Measurements from ENCODE around the gene SYT7. TPM values are rescaled to one million over a fixed set of nuclear protein-coding genes. Genes with fewer than 3 reads are reported as not detected.

The SYT7 gene
- total and polyA plus RNA-seq, 11 donors: 12.4 to 34.7 (median 17.4) TPM

DNA sequence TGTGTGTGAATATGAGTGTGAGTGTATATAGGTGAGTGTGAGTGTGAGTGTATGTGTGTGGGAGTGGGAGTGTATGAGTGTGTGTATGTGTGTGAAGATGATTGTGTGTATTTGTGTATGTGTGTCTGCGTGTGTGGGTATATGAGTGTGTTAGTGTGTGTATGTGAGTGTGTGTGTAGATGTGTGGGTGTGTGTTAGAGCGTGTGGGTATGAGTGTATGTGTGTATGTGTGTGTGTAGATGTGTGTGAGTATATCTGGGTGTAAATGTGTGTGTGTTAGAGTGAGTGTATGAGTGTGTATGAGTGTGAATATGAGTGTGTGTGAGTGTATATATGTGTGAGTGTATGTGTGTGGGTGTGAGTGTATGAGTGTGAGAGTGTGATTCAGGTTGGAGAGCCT is 83.4 kb downstream of the SYT7 start:
- Histone ChIP-seq H3K27me3 (no peaks in the 10 kb centered on the region), H3K9me3 (no peaks in the 10 kb centered on the region), H3K4me3 (no peak overlapping the region), H3K27ac (no peak overlapping the region), H3K4me1 (peaks cover 0 to 23% (median 2%) of the 10 kb centered on the region in 12 donors), H3K36me3 (no peaks in the 10 kb centered on the region)
- intact Hi-C loops (cut with DNase I): no loop called here
- DNase-seq (no peak), ATAC-seq (no peak)
- TF ChIP-seq, protein P1, sequence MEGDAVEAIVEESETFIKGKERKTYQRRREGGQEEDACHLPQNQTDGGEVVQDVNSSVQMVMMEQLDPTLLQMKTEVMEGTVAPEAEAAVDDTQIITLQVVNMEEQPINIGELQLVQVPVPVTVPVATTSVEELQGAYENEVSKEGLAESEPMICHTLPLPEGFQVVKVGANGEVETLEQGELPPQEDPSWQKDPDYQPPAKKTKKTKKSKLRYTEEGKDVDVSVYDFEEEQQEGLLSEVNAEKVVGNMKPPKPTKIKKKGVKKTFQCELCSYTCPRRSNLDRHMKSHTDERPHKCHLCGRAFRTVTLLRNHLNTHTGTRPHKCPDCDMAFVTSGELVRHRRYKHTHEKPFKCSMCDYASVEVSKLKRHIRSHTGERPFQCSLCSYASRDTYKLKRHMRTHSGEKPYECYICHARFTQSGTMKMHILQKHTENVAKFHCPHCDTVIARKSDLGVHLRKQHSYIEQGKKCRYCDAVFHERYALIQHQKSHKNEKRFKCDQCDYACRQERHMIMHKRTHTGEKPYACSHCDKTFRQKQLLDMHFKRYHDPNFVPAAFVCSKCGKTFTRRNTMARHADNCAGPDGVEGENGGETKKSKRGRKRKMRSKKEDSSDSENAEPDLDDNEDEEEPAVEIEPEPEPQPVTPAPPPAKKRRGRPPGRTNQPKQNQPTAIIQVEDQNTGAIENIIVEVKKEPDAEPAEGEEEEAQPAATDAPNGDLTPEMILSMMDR (IDR thresholded peaks at IDR 0.05): no peak
- 49 to 97% (median 95%) methylated on average over 2 of the region's 2 CpGs for WGBS, 4 donors

GRCh38 chr11:61496602-61497400 is 84.1 kb downstream of the SYT7 start:
- no peak for DNase-seq

DNA sequence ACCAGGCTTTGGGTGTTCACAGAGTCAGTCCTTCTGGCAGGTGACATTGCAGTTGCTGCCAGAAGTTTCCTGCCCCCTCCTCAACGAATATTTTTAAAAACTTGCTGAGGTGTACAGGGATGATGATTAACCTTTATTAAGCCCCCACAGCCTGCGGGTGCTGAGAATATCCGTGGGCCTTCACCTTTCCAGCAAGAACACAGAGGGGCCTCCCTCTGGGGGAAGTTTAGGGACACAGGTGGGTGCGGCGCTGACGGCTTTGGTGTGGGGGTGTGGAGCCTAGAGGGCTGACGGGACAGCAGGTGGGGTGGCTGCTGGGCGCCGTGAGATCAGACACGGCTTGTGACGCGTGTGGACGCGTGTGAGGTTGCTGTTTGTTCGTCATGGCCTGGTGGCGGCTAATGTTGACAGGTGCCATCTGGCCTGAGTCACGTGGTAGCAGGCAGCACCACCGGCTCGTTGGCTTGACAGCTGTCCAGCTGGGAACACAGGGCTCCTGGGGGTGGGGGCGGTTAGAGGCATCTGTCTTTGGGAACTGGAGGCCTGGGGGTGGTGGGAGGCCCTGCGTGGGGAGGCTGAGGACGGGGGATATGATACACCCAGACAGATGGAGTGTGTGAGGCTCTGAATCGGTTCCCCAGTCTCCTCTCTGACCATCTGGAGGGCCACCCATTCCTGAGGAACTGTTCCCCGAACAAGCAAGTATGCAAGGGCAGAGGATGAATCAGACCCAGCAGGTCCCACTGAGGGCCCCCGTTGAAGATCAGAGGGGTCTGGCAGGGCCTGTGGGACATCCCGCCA is 84.9 kb downstream of the SYT7 start:
- intact Hi-C loops (cut with DNase I): no loop called here

More at GRCh38 chr11:61496602-61497400, 84.1 kb downstream of the SYT7 start:
- Histone ChIP-seq H3K9me3 (no peaks in the 10 kb centered on the region), H3K27me3 (no peaks in the 10 kb centered on the region), H3K4me3 (no peak overlapping the region), H3K36me3 (no peaks in the 10 kb centered on the region), H3K27ac (no peak overlapping the region), H3K4me1 (peaks cover 0 to 23% (median 2%) of the 10 kb centered on the region in 12 donors)
- TF ChIP-seq, protein P1 (IDR thresholded peaks at IDR 0.05): no peak
- no peak for TF ChIP-seq POLR2A (IDR thresholded peaks at IDR 0.05)
- intact Hi-C loops (cut with DNase I): no loop called here
- WGBS, 4 donors: 89 to 94% (median 93%) methylated on average over 15 of the region's 15 CpGs
- ATAC-seq: no peak

More for the DNA sequence above, 84.9 kb downstream of the SYT7 start:
- no peaks in the 10 kb centered on the region for H3K36me3 ChIP-seq
- peak in 1 of 5 donors; percentile 61 for DNase-seq
- peak overlapping the region in 5 of 12 donors; percentile 46 to 72 (median 68) for H3K27ac ChIP-seq
- no peaks in the 10 kb centered on the region for H3K9me3 ChIP-seq
- H3K4me1 ChIP-seq: peaks cover 0 to 23% (median 2%) of the 10 kb centered on the region in 12 donors
- no peak overlapping the region for H3K4me3 ChIP-seq
- TF ChIP-seq, protein P1 (IDR thresholded peaks at IDR 0.05): no peak
- TF ChIP-seq POLR2A (IDR thresholded peaks at IDR 0.05): no peak
- no peaks in the 10 kb centered on the region for H3K27me3 ChIP-seq
- 61 to 66% (median 62%) methylated on average over 19 to 26 of the region's 26 CpGs for WGBS, 4 donors
- peak in 2 of 4 donors; percentile 35 to 52 for ATAC-seq

Measured in heart left ventricle (tissue), 16 donors.